ENCODE data around the gene MTREX.

- TF ChIP-seq, protein P1, sequence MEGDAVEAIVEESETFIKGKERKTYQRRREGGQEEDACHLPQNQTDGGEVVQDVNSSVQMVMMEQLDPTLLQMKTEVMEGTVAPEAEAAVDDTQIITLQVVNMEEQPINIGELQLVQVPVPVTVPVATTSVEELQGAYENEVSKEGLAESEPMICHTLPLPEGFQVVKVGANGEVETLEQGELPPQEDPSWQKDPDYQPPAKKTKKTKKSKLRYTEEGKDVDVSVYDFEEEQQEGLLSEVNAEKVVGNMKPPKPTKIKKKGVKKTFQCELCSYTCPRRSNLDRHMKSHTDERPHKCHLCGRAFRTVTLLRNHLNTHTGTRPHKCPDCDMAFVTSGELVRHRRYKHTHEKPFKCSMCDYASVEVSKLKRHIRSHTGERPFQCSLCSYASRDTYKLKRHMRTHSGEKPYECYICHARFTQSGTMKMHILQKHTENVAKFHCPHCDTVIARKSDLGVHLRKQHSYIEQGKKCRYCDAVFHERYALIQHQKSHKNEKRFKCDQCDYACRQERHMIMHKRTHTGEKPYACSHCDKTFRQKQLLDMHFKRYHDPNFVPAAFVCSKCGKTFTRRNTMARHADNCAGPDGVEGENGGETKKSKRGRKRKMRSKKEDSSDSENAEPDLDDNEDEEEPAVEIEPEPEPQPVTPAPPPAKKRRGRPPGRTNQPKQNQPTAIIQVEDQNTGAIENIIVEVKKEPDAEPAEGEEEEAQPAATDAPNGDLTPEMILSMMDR (IDR thresholded peaks at IDR 0.05) = no peak
- TF ChIP-seq POLR2A (IDR thresholded peaks at IDR 0.05) (no peak), POLR2AphosphoS5 (IDR thresholded peaks at IDR 0.05; ENCODE audit: insufficient read depth in 1 of 2, low read depth in 1 of 2) (no peak)
Observed at GRCh38 chr5:55360190-55360589, 52.4 kb downstream of the MTREX start.

Data from vagina (tissue), 2 donors.